ENCODE data around the gene SPTBN4. TPM values are rescaled to one million over a fixed set of nuclear protein-coding genes. Genes with fewer than 3 reads are reported as not detected.

SPTBN4 gene
- total RNA-seq, 6 donors from 2014 or later: 0.33 to 8.4 (median 0.67) TPM

- H3K4me3 ChIP-seq: peak overlapping the region; percentile 70 to 85 (median 78)
- peaks cover 28 to 56% (median 34%) of the 10 kb centered on the region in 4 donors for H3K4me1 ChIP-seq
Measured at GRCh38 chr19:40465025-40465556, 1.7 kb upstream of the SPTBN4 start.

DNA sequence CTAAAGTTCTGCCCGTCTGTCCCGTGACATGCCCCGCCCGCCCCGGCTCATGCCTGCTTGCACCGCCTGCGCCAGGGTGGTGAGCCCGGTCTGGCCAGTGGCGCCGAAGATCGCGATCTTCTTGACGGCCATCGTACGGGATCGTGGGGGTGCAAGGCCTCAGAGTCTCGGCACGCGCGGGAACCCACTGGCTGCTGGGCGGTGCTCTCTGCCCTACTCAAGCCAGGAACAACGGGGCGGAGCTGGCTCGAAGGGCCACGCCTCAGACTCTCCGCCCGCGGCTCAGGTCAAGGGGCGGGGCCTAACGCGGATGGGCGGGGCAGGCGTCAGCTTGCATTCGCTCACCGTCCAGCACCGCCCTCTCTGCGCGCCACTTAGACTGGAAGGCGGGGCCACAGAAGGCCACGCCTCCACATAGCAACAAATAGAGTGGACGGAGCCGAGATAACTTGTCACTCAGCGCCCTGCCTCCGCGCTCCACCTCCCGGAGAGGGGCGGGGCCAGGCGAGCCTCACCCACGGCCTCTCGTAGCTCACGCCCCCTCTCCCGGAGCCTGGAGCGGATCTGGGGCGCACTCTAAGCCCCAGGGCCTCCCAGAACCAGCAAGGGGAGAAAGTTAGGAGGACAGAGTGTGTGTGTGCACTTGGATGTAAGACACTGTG lies 1.1 kb upstream of the SPTBN4 start, which contains the start of gene BLVRB:
Gene BLVRB, minus strand, starts transcription at position 189 of the 662 bp plus-strand sequence. Its CDS starts 57 bp downstream, at position 132.
- H3K4me3 ChIP-seq: peak within 1 kb of the TSS; percentile 70 to 85 (median 78)
- ATAC-seq (ENCODE audit: low FRiP score in 2 of 2) (peak; percentile 96 to 97), DNase-seq (peak; percentile 100)
- 0 to 3% methylated on average over 2 to 16 of the region's 54 CpGs for WGBS, 2 donors
- H3K4me1 ChIP-seq: peaks cover 28 to 56% (median 34%) of the 10 kb centered on the region in 4 donors
- no peaks in the 10 kb centered on the region for H3K36me3 ChIP-seq
- TF ChIP-seq POLR2AphosphoS5 (IDR thresholded peaks at IDR 0.05): peak; percentile 92 to 96
- TF ChIP-seq, protein P1, sequence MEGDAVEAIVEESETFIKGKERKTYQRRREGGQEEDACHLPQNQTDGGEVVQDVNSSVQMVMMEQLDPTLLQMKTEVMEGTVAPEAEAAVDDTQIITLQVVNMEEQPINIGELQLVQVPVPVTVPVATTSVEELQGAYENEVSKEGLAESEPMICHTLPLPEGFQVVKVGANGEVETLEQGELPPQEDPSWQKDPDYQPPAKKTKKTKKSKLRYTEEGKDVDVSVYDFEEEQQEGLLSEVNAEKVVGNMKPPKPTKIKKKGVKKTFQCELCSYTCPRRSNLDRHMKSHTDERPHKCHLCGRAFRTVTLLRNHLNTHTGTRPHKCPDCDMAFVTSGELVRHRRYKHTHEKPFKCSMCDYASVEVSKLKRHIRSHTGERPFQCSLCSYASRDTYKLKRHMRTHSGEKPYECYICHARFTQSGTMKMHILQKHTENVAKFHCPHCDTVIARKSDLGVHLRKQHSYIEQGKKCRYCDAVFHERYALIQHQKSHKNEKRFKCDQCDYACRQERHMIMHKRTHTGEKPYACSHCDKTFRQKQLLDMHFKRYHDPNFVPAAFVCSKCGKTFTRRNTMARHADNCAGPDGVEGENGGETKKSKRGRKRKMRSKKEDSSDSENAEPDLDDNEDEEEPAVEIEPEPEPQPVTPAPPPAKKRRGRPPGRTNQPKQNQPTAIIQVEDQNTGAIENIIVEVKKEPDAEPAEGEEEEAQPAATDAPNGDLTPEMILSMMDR (IDR thresholded peaks at IDR 0.05): peak in 1 of 6 experiments; percentile 5
- TF ChIP-seq POLR2A (IDR thresholded peaks at IDR 0.05): peak in 3 of 4 donors; percentile 83 to 97 (median 87)
- TF ChIP-seq EP300 (IDR thresholded peaks at IDR 0.05): peak in 1 of 4 donors; percentile 2
- H3K27me3 ChIP-seq: peaks cover 0 to 6% (median 3%) of the 10 kb centered on the region in 4 donors
- no peaks in the 10 kb centered on the region for H3K9me3 ChIP-seq
- peak within 1 kb of the TSS; percentile 93 to 99 (median 94) for H3K27ac ChIP-seq

More at GRCh38 chr19:40465025-40465556, 1.7 kb upstream of the SPTBN4 start:
- Histone ChIP-seq H3K27me3 (peaks cover 0 to 6% (median 3%) of the 10 kb centered on the region in 4 donors), H3K27ac (peak overlapping the region; percentile 93 to 99 (median 94)), H3K36me3 (no peaks in the 10 kb centered on the region), H3K9me3 (no peaks in the 10 kb centered on the region)
- TF ChIP-seq POLR2AphosphoS5 (IDR thresholded peaks at IDR 0.05): no peak
- TF ChIP-seq, protein P1 (IDR thresholded peaks at IDR 0.05): no peak
- ATAC-seq (ENCODE audit: low FRiP score in 2 of 2) (peak; percentile 15 to 49), DNase-seq (peak in 1 of 2 donors; percentile 68)
- 11 to 16% methylated on average over 11 of the region's 11 CpGs for WGBS, 2 donors

- 13 to 19% methylated on average over 14 to 45 of the region's 48 CpGs for WGBS, 2 donors
Measured at GRCh38 chr19:40466219-40466984, 399 bp upstream of the SPTBN4 start.

GRCh38 chr19:40469011-40469410 lies 2.2 kb downstream of the SPTBN4 start:
- DNase-seq: no peak
- peaks cover 25 to 30% (median 26%) of the 10 kb centered on the region in 4 donors for H3K4me1 ChIP-seq
- H3K36me3 ChIP-seq: no peaks in the 10 kb centered on the region
- H3K27me3 ChIP-seq: peaks cover 0 to 6% (median 3%) of the 10 kb centered on the region in 4 donors
- 91 to 92% methylated on average over 6 of the region's 6 CpGs for WGBS, 2 donors
- H3K9me3 ChIP-seq: no peaks in the 10 kb centered on the region
- H3K4me3 ChIP-seq: no peak overlapping the region
- H3K27ac ChIP-seq: no peak overlapping the region
- TF ChIP-seq, protein P1 (IDR thresholded peaks at IDR 0.05): no peak
- TF ChIP-seq POLR2AphosphoS5 (IDR thresholded peaks at IDR 0.05) (no peak), POLR2A (IDR thresholded peaks at IDR 0.05) (no peak), EP300 (IDR thresholded peaks at IDR 0.05) (no peak)
- ATAC-seq (ENCODE audit: low FRiP score in 2 of 2): no peak

More at GRCh38 chr19:40466219-40466984, 399 bp upstream of the SPTBN4 start:
- DNase-seq: peak in 1 of 2 donors; percentile 25
- H3K4me1 ChIP-seq: peaks cover 28 to 54% (median 34%) of the 10 kb centered on the region in 4 donors
- peaks cover 0 to 6% (median 3%) of the 10 kb centered on the region in 4 donors for H3K27me3 ChIP-seq
- H3K27ac ChIP-seq: peak overlapping the region in 3 of 4 donors; percentile 52 to 99 (median 94)
- ATAC-seq (ENCODE audit: low FRiP score in 2 of 2): peak in 1 of 2 donors; percentile 1
- no peaks in the 10 kb centered on the region for H3K9me3 ChIP-seq
- H3K36me3 ChIP-seq: no peaks in the 10 kb centered on the region
- peak overlapping the region in 3 of 4 donors; percentile 70 to 85 (median 78) for H3K4me3 ChIP-seq
- TF ChIP-seq POLR2AphosphoS5 (IDR thresholded peaks at IDR 0.05): peak in 1 of 2 donors; percentile 44
- no peak for TF ChIP-seq POLR2A (IDR thresholded peaks at IDR 0.05)
- TF ChIP-seq, protein P1 (IDR thresholded peaks at IDR 0.05): no peak
- peak in 1 of 4 donors; percentile 66 for TF ChIP-seq EP300 (IDR thresholded peaks at IDR 0.05)

All from upper lobe of left lung (tissue), 6 donors.